Progenitor cell of endocrine pancreas (in vitro differentiated cells): ENCODE measurements around the gene TPST2. TPM values are rescaled to one million over a fixed set of nuclear protein-coding genes. Genes with fewer than 3 reads are reported as not detected.

Experiments used
- DNase-seq: peaks from one replicate; pipeline ENCODE4 v3.0.0; 2021; ENCODE audit warnings: low spot score; ENCODE audit not compliant: unreplicated experiment
- H3K27ac Mint-ChIP-seq: 2 replicates; pipeline ENCODE4 v1.8.0; 2021; ENCODE audit warnings: mild to moderate bottlenecking, moderate library complexity, mixed read lengths
- H3K27me3 Mint-ChIP-seq: 2 replicates; pipeline ENCODE4 v1.8.0; 2021; ENCODE audit warnings: mixed read lengths
- H3K36me3 Mint-ChIP-seq: 2 replicates; pipeline ENCODE4 v1.8.0; 2022; ENCODE audit warnings: mixed read lengths; ENCODE audit not compliant: insufficient read depth
- H3K4me1 Mint-ChIP-seq: 2 replicates; pipeline ENCODE4 v1.8.0; 2021; ENCODE audit warnings: low read depth, mixed read lengths
- H3K4me3 Mint-ChIP-seq: 2 replicates; pipeline ENCODE4 v1.8.0; 2021; ENCODE audit warnings: low read depth, mild to moderate bottlenecking, moderate library complexity, mixed read lengths
- H3K9me3 Mint-ChIP-seq: 2 replicates; pipeline ENCODE4 v1.8.0; 2021; ENCODE audit warnings: low read depth, mixed read lengths
- CTCF ChIP-seq: fragments of 200-600 bp; sonication (generic); IDR thresholded peaks from one replicate; pipeline ENCODE4 v1.5.0; 2021; ENCODE audit warnings: antibody characterized with exemption, mild to moderate bottlenecking; ENCODE audit not compliant: unreplicated experiment
- total RNA-seq: library from RNA; stranded (reverse); gene quantifications from 2 replicates; pipeline ENCODE4 v1.2.1, GENCODE V29; 2021

TPST2 gene
- total RNA-seq, 1 donor from 2014 or later, result 19.1 TPM

- TF ChIP-seq CTCF, result no peak
- Mint-ChIP-seq H3K27ac (peak overlapping the region; percentile 78), H3K4me1 (peaks cover 4% of the 10 kb centered on the region), H3K27me3 (no peaks in the 10 kb centered on the region), H3K36me3 (peaks cover 11% of the 10 kb centered on the region), H3K9me3 (no peaks in the 10 kb centered on the region), H3K4me3 (no peak overlapping the region)
- DNase-seq, result no peak
These were observed 100.4 kb downstream of the TPST2 start for GRCh38 chr22:26489447-26490036.

GRCh38 chr22:26487996-26488395 lies 101.9 kb downstream of the TPST2 start:
- Mint-ChIP-seq H3K4me3 (no peak overlapping the region), H3K4me1 (peaks cover 11% of the 10 kb centered on the region), H3K27me3 (no peaks in the 10 kb centered on the region), H3K27ac (no peak overlapping the region), H3K9me3 (no peaks in the 10 kb centered on the region), H3K36me3 (peaks cover 8% of the 10 kb centered on the region)
- TF ChIP-seq CTCF, result no peak
- DNase-seq, result no peak

GRCh38 chr22:26486394-26486793 lies 103.5 kb downstream of the TPST2 start:
- Mint-ChIP-seq H3K4me1 (peaks cover 22% of the 10 kb centered on the region), H3K4me3 (peak overlapping the region; percentile 52), H3K27me3 (no peaks in the 10 kb centered on the region), H3K27ac (peak overlapping the region; percentile 68), H3K9me3 (no peaks in the 10 kb centered on the region), H3K36me3 (peaks cover 10% of the 10 kb centered on the region)
- no peak for TF ChIP-seq CTCF
- DNase-seq, result no peak

- no peak for DNase-seq
- Mint-ChIP-seq H3K27me3 (no peaks in the 10 kb centered on the region), H3K9me3 (no peaks in the 10 kb centered on the region), H3K36me3 (peaks cover 11% of the 10 kb centered on the region), H3K27ac (peak overlapping the region; percentile 92), H3K4me3 (no peak overlapping the region), H3K4me1 (peaks cover 25% of the 10 kb centered on the region)
- TF ChIP-seq CTCF, result no peak
These were observed 104.0 kb downstream of the TPST2 start for GRCh38 chr22:26485806-26486390.

- no peaks in the 10 kb centered on the region for H3K27me3 Mint-ChIP-seq
- peaks cover 9% of the 10 kb centered on the region for H3K36me3 Mint-ChIP-seq
- H3K27ac Mint-ChIP-seq, result peak overlapping the region; percentile 92
- H3K4me1 Mint-ChIP-seq, result peaks cover 25% of the 10 kb centered on the region
- peak overlapping the region; percentile 39 for H3K4me3 Mint-ChIP-seq
- no peaks in the 10 kb centered on the region for H3K9me3 Mint-ChIP-seq
- DNase-seq, result no peak
- no peak for TF ChIP-seq CTCF
These were observed 104.9 kb downstream of the TPST2 start for GRCh38 chr22:26485013-26485412.
